ENCODE data around the gene HINT1. TPM values are rescaled to one million over a fixed set of nuclear protein-coding genes. Genes with fewer than 3 reads are reported as not detected.

HINT1 gene
- 230 and 244 TPM in 2 replicates for total RNA-seq

GRCh38 chr5:131165119-131165727 is at the start of gene HINT1:
HINT1 (minus strand) TSS chr5:131165256; CDS start chr5:131165205, 51 bp downstream.

GRCh38 chr5:131170540-131171275 is 5.7 kb upstream of the HINT1 start, which contains the start of gene LYRM7:
LYRM7 (plus strand) TSS chr5:131170944; CDS start chr5:131171021, 77 bp downstream.

Other genes with a start within 250 kb of the HINT1 start
- 5.2 and 5.6 TPM in 2 replicates for gene LYRM7, start 5.7 kb upstream of the HINT1 start, total RNA-seq
- 10.0 and 12.8 TPM in 2 replicates for gene CDC42SE2, start 98.8 kb upstream of the HINT1 start, total RNA-seq